HG03064 (cell line): ENCODE measurements around the gene IFRD2.

Experiments used
- ATAC-seq: cut with Tn5 transposase; IDR thresholded peaks from one replicate; pipeline ENCODE4 v1.9.1; 2021; ENCODE audit warnings: low read depth; ENCODE audit not compliant: unreplicated experiment

The IFRD2 gene

DNA sequence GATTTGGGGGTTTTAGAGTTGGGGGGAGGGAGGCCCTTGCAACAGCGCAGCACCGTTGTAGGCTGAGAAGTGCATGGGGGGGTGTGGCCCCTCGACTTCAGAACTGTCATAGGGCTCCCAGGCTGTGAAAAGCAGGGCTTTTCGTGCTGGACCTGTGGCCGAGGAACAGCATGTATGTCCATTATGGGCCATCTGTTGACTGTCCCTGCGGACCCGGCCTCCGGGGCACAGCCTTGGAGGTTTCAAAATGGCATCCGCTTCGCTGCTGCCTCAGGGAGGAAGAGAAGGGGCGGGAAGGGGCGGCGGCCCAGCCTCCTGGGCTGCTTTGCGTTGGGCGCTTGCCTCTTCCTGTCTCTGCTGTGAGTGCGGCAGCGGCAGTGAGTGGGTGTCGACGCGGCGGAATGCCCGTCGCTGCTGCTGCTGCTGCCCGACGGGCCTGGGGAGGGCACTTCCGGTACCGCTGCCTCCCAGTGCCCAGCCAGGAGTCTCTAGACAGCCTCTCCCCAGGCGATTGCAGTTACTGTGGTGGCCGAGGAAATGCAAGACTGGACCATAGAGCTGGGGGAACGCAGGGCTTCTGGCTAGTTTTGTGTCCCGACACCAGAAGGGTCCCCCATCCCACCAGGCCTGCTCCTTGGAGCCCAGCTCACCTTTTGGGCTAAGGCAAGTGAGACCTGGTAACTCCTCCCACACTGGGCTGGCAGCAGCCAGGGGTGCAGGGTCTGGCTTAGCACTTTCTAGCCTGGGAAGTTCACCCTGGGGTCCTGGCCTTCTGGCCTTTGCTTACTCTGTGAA is 54.3 kb downstream of the IFRD2 start:
- ATAC-seq, result peak; percentile 25
